Measurements from ENCODE around the gene TBCD. TPM values are rescaled to one million over a fixed set of nuclear protein-coding genes. Genes with fewer than 3 reads are reported as not detected.

Gene TBCD
- polyA plus RNA-seq, 1 experiment, result 38.6 TPM

DNA sequence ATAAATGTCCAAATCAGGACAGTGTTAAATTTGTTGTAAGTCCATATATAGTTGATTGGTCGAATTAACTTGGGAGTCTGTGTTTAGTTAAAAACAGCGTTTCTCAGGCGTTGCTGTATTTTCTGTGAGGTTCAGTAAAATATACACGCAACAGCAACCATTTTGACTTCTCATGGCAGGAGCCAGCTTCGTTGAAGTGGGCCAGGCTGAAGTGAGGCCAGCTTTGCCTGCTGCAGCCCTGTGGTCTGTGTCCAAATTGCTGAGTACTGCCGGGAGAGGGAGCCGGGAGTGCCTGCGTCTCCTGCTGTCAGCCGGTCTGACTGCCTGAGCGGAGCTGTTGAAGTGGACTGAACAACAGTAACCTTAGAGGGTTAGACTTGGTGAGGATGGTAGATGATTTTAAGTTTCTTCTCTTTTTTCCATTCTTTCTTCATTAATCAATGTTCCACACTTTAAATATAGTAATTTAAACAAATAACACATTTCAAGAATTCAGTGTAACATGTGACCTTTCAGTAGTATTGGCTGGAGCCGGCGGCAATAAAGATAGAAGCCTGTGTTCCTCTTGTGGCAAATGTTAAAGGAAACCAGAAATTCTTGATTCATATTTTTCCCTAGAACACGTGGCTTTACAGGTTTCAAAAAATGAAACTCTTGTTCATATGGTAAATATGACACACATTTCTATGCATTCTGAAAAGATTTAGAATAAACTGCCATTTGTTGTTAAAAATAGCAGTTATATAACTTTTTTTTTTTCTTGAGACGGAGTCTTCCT lies 124.9 kb downstream of the TBCD start:
- ChIA-PET POLR2A (no interaction called here), CTCF (interaction anchor here (0.7 to 4.3 kb wide), 17 partner anchors 9 to 327 kb away, joined by 3 to 32 read pairs (median 3); no protein-coding TSS in a partner anchor)
- Histone ChIP-seq H3K27me3 (ENCODE audit: control insufficient read depth, insufficient read depth, low read length) (no peaks in the 10 kb centered on the region), H3K36me3 (ENCODE audit: control insufficient read depth, insufficient read depth, low read length) (no peaks in the 10 kb centered on the region; the same call in 1 of the 2 replicates), H3K4me3 (ENCODE audit: low read depth, low read length) (no peak overlapping the region)
- DNase-seq (ENCODE audit: low read depth), result no peak
- TF ChIP-seq, protein P1, sequence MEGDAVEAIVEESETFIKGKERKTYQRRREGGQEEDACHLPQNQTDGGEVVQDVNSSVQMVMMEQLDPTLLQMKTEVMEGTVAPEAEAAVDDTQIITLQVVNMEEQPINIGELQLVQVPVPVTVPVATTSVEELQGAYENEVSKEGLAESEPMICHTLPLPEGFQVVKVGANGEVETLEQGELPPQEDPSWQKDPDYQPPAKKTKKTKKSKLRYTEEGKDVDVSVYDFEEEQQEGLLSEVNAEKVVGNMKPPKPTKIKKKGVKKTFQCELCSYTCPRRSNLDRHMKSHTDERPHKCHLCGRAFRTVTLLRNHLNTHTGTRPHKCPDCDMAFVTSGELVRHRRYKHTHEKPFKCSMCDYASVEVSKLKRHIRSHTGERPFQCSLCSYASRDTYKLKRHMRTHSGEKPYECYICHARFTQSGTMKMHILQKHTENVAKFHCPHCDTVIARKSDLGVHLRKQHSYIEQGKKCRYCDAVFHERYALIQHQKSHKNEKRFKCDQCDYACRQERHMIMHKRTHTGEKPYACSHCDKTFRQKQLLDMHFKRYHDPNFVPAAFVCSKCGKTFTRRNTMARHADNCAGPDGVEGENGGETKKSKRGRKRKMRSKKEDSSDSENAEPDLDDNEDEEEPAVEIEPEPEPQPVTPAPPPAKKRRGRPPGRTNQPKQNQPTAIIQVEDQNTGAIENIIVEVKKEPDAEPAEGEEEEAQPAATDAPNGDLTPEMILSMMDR (IDR thresholded peaks at IDR 0.05; ENCODE audit: insufficient read depth, low read depth, low read length), result peak; percentile 76

DNA sequence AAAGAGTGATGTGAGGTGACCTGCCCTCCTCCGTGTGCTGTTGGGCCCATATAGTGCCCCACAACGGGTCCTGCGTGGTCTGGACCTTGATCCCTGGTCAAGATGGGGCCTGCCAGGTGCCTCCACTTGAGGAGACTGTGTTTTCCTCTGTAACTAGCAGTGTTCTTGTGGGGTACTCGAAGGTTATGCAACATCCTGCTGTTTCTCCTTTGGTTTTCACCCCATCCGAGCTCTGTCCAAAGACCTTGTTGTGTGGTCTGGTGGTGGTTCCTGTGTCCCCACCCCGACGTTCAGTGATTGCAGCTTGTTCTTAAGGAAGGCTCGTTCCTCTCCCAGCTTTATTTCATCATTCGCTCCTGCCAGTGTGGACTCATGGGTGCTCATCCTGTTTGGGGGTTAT lies 126.7 kb downstream of the TBCD start:
- no peak for DNase-seq (ENCODE audit: low read depth)
- Histone ChIP-seq H3K36me3 (ENCODE audit: control insufficient read depth, insufficient read depth, low read length) (no peaks in the 10 kb centered on the region), H3K27me3 (ENCODE audit: control insufficient read depth, insufficient read depth, low read length) (no peaks in the 10 kb centered on the region), H3K4me3 (ENCODE audit: low read depth, low read length) (no peak overlapping the region)
- CTCF ChIA-PET, result no interaction called here
- TF ChIP-seq, protein P1 (IDR thresholded peaks at IDR 0.05; ENCODE audit: insufficient read depth, low read depth, low read length), result no peak
- POLR2A ChIA-PET, result no interaction called here

- H3K4me3 ChIP-seq (ENCODE audit: low read depth, low read length), result no peak overlapping the region
- ChIA-PET POLR2A (no interaction called here), CTCF (no interaction called here)
- no peaks in the 10 kb centered on the region for H3K36me3 ChIP-seq (ENCODE audit: control insufficient read depth, insufficient read depth, low read length)
- no peaks in the 10 kb centered on the region for H3K27me3 ChIP-seq (ENCODE audit: control insufficient read depth, insufficient read depth, low read length)
- DNase-seq (ENCODE audit: low read depth), result no peak
- TF ChIP-seq, protein P1 (IDR thresholded peaks at IDR 0.05; ENCODE audit: insufficient read depth, low read depth, low read length), result no peak
Observed at GRCh38 chr17:82879241-82879640, 127.4 kb downstream of the TBCD start.

DNA sequence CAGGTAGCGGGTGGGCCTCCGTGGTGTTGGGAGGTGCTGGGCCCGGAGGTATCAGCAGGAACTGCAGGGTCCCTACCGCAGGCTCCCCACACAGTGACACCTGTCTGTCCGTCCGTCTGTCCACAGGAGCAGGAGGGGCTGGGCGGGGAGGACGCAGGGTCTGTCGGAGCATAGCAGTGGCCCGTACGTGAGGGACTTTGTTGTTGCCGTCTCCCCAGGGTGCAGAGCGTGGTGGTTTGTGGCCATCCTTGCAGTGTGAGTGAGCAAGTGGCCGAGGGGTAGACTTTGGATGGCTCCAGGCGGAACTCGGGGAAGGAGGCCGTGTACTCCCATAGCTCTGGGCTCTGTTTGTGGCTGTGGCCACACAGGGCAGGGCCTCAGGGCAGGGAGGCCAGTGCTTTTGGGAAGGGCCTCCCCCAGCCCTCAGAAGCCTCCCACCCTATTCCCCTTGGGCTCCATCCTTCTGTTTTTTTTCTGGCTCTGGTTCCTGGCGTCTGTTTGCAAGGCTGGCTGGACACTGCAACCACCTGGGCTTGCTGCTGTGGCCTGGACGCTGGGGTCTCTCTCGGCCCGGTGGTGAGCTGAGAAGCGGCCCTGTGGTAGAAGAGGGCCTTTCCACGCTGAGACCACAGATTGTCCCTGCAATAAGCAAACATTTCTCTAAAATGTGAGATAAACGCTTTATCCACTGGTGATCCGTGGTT lies 128.9 kb downstream of the TBCD start:
- TF ChIP-seq, protein P1 (IDR thresholded peaks at IDR 0.05; ENCODE audit: insufficient read depth, low read depth, low read length), result no peak
- ChIA-PET POLR2A (no interaction called here), CTCF (interaction anchor here (1.4 kb wide), 1 partner anchor 12 kb away, joined by 3 read pairs; no protein-coding TSS in a partner anchor)
- no peak for DNase-seq (ENCODE audit: low read depth)
- no peaks in the 10 kb centered on the region for H3K27me3 ChIP-seq (ENCODE audit: control insufficient read depth, insufficient read depth, low read length)
- no peak overlapping the region for H3K4me3 ChIP-seq (ENCODE audit: low read depth, low read length)
- H3K36me3 ChIP-seq (ENCODE audit: control insufficient read depth, insufficient read depth, low read length), result no peaks in the 10 kb centered on the region

DNA sequence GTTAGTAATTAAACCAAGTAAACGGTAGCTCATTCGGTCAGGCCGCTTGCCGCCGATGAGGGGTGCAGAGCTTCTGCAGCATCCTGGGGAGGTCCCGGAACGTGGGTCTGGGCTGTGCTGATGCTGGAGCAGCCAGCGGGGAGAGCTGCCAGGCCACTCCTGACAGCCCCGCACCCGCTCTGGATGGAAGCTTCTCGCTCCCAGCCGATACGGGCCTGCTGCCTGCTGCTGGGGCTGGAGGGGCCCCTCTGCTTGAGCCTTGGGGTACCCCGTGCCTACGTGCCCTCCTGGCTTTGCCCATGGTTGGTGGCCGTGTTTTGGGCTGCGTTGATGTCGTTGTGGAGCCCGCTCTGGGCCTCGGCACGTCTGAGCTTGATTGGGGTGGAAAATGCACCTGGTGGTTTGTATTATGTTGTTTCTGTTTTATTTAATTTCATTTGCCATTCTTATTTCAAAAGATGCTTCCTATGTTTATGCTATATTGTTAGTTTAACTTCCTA lies 129.5 kb downstream of the TBCD start:
- no peak for DNase-seq (ENCODE audit: low read depth)
- TF ChIP-seq, protein P1 (IDR thresholded peaks at IDR 0.05; ENCODE audit: insufficient read depth, low read depth, low read length), result no peak
- no peak overlapping the region for H3K4me3 ChIP-seq (ENCODE audit: low read depth, low read length)
- H3K36me3 ChIP-seq (ENCODE audit: control insufficient read depth, insufficient read depth, low read length), result no peaks in the 10 kb centered on the region
- CTCF ChIA-PET, result interaction anchor here (1.4 kb wide), 1 partner anchor 12 kb away, joined by 3 read pairs; no protein-coding TSS in a partner anchor
- POLR2A ChIA-PET, result no interaction called here
- H3K27me3 ChIP-seq (ENCODE audit: control insufficient read depth, insufficient read depth, low read length), result no peaks in the 10 kb centered on the region
